Measurements from ENCODE around the gene GRB10.

DNA sequence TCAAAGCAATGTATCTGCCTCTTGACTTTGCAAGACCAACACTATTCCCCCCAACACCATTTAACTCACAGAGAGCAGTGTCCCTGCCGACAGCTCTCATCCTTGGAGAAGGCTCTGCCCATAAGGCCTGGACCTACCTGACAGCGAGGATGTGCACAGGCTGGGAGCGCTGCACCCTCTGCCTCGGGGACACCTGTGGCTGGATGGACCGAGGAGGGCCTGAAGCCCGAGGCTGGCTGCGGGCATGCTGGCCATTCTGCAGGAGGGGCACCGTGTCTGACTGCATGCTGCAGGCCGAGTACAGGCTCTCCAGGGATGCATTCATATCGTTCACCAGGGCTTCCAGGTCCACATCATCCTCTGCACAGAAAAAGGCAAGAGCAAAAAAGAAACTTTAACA, 108.4 kb downstream of the GRB10 start:
- no peak for TF ChIP-seq CTCF (IDR thresholded peaks at IDR 0.05; ENCODE audit: extremely low read depth in 1 of 2, insufficient read depth in 1 of 2, low read depth in 1 of 2, low read length in 2 of 2)
- TF ChIP-seq POLR2AphosphoS5 (IDR thresholded peaks at IDR 0.05; ENCODE audit: insufficient read depth, low read depth, low read length) = no peak
- no peak for TF ChIP-seq EZH2 (IDR thresholded peaks at IDR 0.05; ENCODE audit: borderline replicate concordance, low read depth, low read length, severe bottlenecking)
- no peak for TF ChIP-seq POLR2A (IDR thresholded peaks at IDR 0.05; ENCODE audit: low read depth, low read length)
- no peak for TF ChIP-seq GATA2 (IDR thresholded peaks at IDR 0.05; ENCODE audit: insufficient read depth, insufficient read length, low read depth, low read length)
- no peak for TF ChIP-seq JUN (IDR thresholded peaks at IDR 0.05; ENCODE audit: borderline replicate concordance, insufficient read depth, insufficient read length, low read depth)
- TF ChIP-seq, protein P1, sequence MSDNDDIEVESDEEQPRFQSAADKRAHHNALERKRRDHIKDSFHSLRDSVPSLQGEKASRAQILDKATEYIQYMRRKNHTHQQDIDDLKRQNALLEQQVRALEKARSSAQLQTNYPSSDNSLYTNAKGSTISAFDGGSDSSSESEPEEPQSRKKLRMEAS (IDR thresholded peaks at IDR 0.05; ENCODE audit: insufficient read depth, insufficient read length) = no peak
- TF ChIP-seq FOS (IDR thresholded peaks at IDR 0.05; ENCODE audit: borderline replicate concordance, insufficient read depth, low read length) = no peak
- no peak for TF ChIP-seq MYC (IDR thresholded peaks at IDR 0.05; ENCODE audit: low read depth, low read length)

Data from endothelial cell of umbilical vein (primary cell).